Panc1 (cell line): Measurements from ENCODE around the gene SLC44A1. TPM values are rescaled to one million over a fixed set of nuclear protein-coding genes. Genes with fewer than 3 reads are reported as not detected.

Source experiments
- ATAC-seq: fragments of 200-7000 bp; cut with Tn5 transposase; 2 replicates; pipeline ENCODE4 v1.9.1; 2020; ENCODE audit warnings: mild to moderate bottlenecking, moderate library complexity
- BruUV-seq: library from RNA; stranded (reverse); fragments of 400-500 nt; replicated peaks from 2 replicates; lab custom pipeline; 2021; lab: Mats Ljungman, UMichigan
- CTCF ChIA-PET: fragments of 300-600 bp; sonication (Branson Sonifier 250); formaldehyde crosslinking; loops from one replicate; lab custom pipeline; 2022; ENCODE audit warnings: antibody characterized with exemption; lab: Charles Lee
- POLR2A ChIA-PET: fragments of 300-600 bp; sonication (Branson Sonifier 250); formaldehyde crosslinking; loops from one replicate; lab custom pipeline; 2022; ENCODE audit warnings: antibody characterized with exemption; lab: Charles Lee
- DNase-seq: peaks from one replicate; pipeline ENCODE4 v3.0.0-alpha.2; 2010; ENCODE audit warnings: low read depth, low spot score
- H3K27ac ChIP-seq: 2 replicates; pipeline ENCODE4 v1.5.1; 2011; ENCODE audit warnings: mild to moderate bottlenecking, low read length, inconsistent platforms
- H3K27me3 ChIP-seq: fragments of 200-500 bp; sonication (Bioruptor generic); 2 replicates; pipeline ENCODE4 v1.6.0; 2014; ENCODE audit warnings: low read length, inconsistent platforms; ENCODE audit not compliant: control insufficient read depth, insufficient read depth
- H3K36me3 ChIP-seq: fragments of 200-500 bp; sonication (Bioruptor generic); 2 replicates; pipeline ENCODE4 v1.5.1; 2014; ENCODE audit warnings: inconsistent platforms, mild to moderate bottlenecking, low read length, moderate library complexity; ENCODE audit not compliant: control insufficient read depth, insufficient read depth
- H3K4me1 ChIP-seq: 2 replicates; pipeline ENCODE4 v1.5.1; 2011; ENCODE audit warnings: inconsistent platforms, mild to moderate bottlenecking, low read length, moderate library complexity; ENCODE audit not compliant: control insufficient read depth, insufficient read depth
- H3K4me3 ChIP-seq, 2 experiments: 2 replicates each; pipeline ENCODE4 v1.5.1; 2011 to 2012; ENCODE audit warnings: low read depth in 2 of 2, low read length in 2 of 2, mild to moderate bottlenecking in 2 of 2, inconsistent platforms in 1 of 2, moderate library complexity in 1 of 2
- H3K9me3 ChIP-seq: fragments of 200-500 bp; sonication (Bioruptor generic); 2 replicates; pipeline ENCODE4 v1.5.1; 2014; ENCODE audit warnings: low read depth, mild to moderate bottlenecking, inconsistent platforms, low read length, moderate library complexity; ENCODE audit not compliant: control insufficient read depth, insufficient read depth
- POLR2AphosphoS5 ChIP-seq: IDR thresholded peaks from 2 replicates; pipeline ENCODE4 v1.6.1; 2012; ENCODE audit warnings: mild to moderate bottlenecking, low read depth, low read length, moderate library complexity
- REST ChIP-seq, 2 experiments: IDR thresholded peaks; 2 replicates each; pipeline ENCODE4 v1.6.1; 2011 to 2012; ENCODE audit warnings: low read depth in 2 of 2, control low read depth in 1 of 2, low read length in 1 of 2, mild to moderate bottlenecking in 1 of 2, moderate library complexity in 1 of 2; ENCODE audit not compliant: insufficient read depth in 1 of 2
- SIN3A ChIP-seq: IDR thresholded peaks from 2 replicates; pipeline ENCODE4 v1.6.1; 2012; ENCODE audit warnings: low read depth, mild to moderate bottlenecking, low read length, moderate library complexity, borderline replicate concordance; ENCODE audit not compliant: insufficient read depth
- TCF7L2 ChIP-seq: IDR thresholded peaks from 2 replicates; pipeline ENCODE4 v1.6.1; 2011; ENCODE audit warnings: mild to moderate bottlenecking, low read depth, low read length, inconsistent platforms
- in situ Hi-C: cut with HindIII; loops from 2 replicates; pipeline ENCODE4 v1.10.0; 2016; ENCODE audit warnings: low sequenced_read_pairs, low pct_unique_long_range_greater_than_20kb
- intact Hi-C: fragments of 100-400 bp; cut with micrococcal nuclease; formaldehyde crosslinking; loops from one replicate; pipeline ENCODE4 v1.10.0; 2022; ENCODE audit not compliant: unreplicated experiment
- total RNA-seq: library from RNA; stranded (reverse); gene quantifications from one replicate; pipeline ENCODE4 v1.2.1, GENCODE V29; 2021; ENCODE audit not compliant: unreplicated experiment
- TF ChIP-seq, protein P1 (sequence below): fragments of 450-650 bp; IDR thresholded peaks from 2 replicates; pipeline ENCODE4 v1.5.1; 2017; ENCODE audit warnings: mild to moderate bottlenecking

Gene SLC44A1
- total RNA-seq, 1 experiment from 2014 or later: 8.7 TPM

- H3K4me3 ChIP-seq: no peak overlapping the region
- in situ Hi-C loops (no loop called here), intact Hi-C loops (no loop called here)
- H3K27me3 ChIP-seq: no peaks in the 10 kb centered on the region
- H3K27ac ChIP-seq: no peak overlapping the region
- H3K4me1 ChIP-seq: no peaks in the 10 kb centered on the region
- POLR2A ChIA-PET: no interaction called here
- DNase-seq: no peak
- TF ChIP-seq REST (IDR thresholded peaks at IDR 0.05; ENCODE audit: insufficient read depth in 1 of 2, low read depth in 2 of 2, low read length in 1 of 2) (no peak), POLR2AphosphoS5 (no peak), SIN3A (no peak), TCF7L2 (no peak)
- TF ChIP-seq, protein P1, sequence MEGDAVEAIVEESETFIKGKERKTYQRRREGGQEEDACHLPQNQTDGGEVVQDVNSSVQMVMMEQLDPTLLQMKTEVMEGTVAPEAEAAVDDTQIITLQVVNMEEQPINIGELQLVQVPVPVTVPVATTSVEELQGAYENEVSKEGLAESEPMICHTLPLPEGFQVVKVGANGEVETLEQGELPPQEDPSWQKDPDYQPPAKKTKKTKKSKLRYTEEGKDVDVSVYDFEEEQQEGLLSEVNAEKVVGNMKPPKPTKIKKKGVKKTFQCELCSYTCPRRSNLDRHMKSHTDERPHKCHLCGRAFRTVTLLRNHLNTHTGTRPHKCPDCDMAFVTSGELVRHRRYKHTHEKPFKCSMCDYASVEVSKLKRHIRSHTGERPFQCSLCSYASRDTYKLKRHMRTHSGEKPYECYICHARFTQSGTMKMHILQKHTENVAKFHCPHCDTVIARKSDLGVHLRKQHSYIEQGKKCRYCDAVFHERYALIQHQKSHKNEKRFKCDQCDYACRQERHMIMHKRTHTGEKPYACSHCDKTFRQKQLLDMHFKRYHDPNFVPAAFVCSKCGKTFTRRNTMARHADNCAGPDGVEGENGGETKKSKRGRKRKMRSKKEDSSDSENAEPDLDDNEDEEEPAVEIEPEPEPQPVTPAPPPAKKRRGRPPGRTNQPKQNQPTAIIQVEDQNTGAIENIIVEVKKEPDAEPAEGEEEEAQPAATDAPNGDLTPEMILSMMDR: no peak
- no peaks in the 10 kb centered on the region for H3K36me3 ChIP-seq
- CTCF ChIA-PET: no interaction called here
- no TSS peak for BruUV-seq
- H3K9me3 ChIP-seq: no peaks in the 10 kb centered on the region
- ATAC-seq: no peak
These were observed 74.9 kb downstream of the SLC44A1 start for GRCh38 chr9:105319202-105319813.

GRCh38 chr9:105320568-105320967 lies 76.1 kb downstream of the SLC44A1 start:
- no peak for DNase-seq
- no peak for ATAC-seq
- Histone ChIP-seq H3K4me1 (no peaks in the 10 kb centered on the region), H3K27me3 (no peaks in the 10 kb centered on the region), H3K9me3 (no peaks in the 10 kb centered on the region), H3K4me3 (no peak overlapping the region), H3K27ac (no peak overlapping the region), H3K36me3 (no peaks in the 10 kb centered on the region)
- TF ChIP-seq, protein P1: no peak
- TF ChIP-seq TCF7L2: no peak
- no peak for TF ChIP-seq POLR2AphosphoS5
- ChIA-PET POLR2A (no interaction called here), CTCF (no interaction called here)
- in situ Hi-C loops: no loop called here
- intact Hi-C loops: no loop called here
- BruUV-seq: no TSS peak
